ENCODE measurements around the gene SCNN1G.

- no peak for TF ChIP-seq CTCF (IDR thresholded peaks at IDR 0.05)
- TF ChIP-seq EZH2phosphoT487 (IDR thresholded peaks at IDR 0.05): no peak
Observed at GRCh38 chr16:23213831-23214230, 31.3 kb downstream of the SCNN1G start.

All from neural progenitor cell (in vitro differentiated cells).